Activated naive CD4-positive, alpha-beta T cell treated with anti-CD3 and anti-CD28 coated beads, Interleukin-2, amount 10 ng/mL, durations not matched to agents 7 days and 5 days (primary cell): ENCODE results near the gene TMEM63C.

Experiments
- CTCF ChIA-PET: fragments of 350-600 bp; sonication (Branson Sonifier 250); formaldehyde crosslinking; loops from one replicate; lab custom pipeline; 2021; ENCODE audit warnings: antibody characterized with exemption; lab: Charles Lee
- DNase-seq: peaks from one replicate; pipeline ENCODE4 v3.0.0-alpha.2; 2020
- H3K27ac Mint-ChIP-seq: one replicate; pipeline ENCODE4 v1.8.0; 2021; ENCODE audit warnings: mild to moderate bottlenecking, moderate library complexity, mixed read lengths
- H3K27me3 Mint-ChIP-seq: one replicate; pipeline ENCODE4 v1.8.0; 2021; ENCODE audit warnings: mild to moderate bottlenecking, mixed read lengths
- H3K36me3 Mint-ChIP-seq: one replicate; pipeline ENCODE4 v1.8.0; 2021; ENCODE audit warnings: mixed read lengths
- H3K4me1 Mint-ChIP-seq: one replicate; pipeline ENCODE4 v1.8.0; 2021; ENCODE audit warnings: mixed read lengths
- H3K4me3 Mint-ChIP-seq: one replicate; pipeline ENCODE4 v1.8.0; 2021; ENCODE audit warnings: mild to moderate bottlenecking, moderate library complexity, mixed read lengths
- H3K9me3 Mint-ChIP-seq: one replicate; pipeline ENCODE4 v1.8.0; 2021; ENCODE audit warnings: mixed read lengths

The TMEM63C gene

GRCh38 chr14:77145975-77146740 is 35.4 kb upstream of the TMEM63C start:
- Mint-ChIP-seq H3K4me1 (peaks cover 5% of the 10 kb centered on the region), H3K36me3 (no peaks in the 10 kb centered on the region), H3K4me3 (no peak overlapping the region), H3K9me3 (no peaks in the 10 kb centered on the region), H3K27me3 (peaks cover 72% of the 10 kb centered on the region), H3K27ac (no peak overlapping the region)
- DNase-seq: no peak
- CTCF ChIA-PET: interaction anchor here (0.7 to 1.1 kb wide), 3 partner anchors 11 to 435 kb away, joined by 3 to 7 read pairs (median 4); no protein-coding TSS in a partner anchor

GRCh38 chr14:77148510-77149231 is 32.9 kb upstream of the TMEM63C start:
- CTCF ChIA-PET: interaction anchor here (1.4 to 7.0 kb wide), 4 partner anchors 12 to 166 kb away, joined by 3 to 102 read pairs (median 24); no protein-coding TSS in a partner anchor
- Mint-ChIP-seq H3K27ac (no peak overlapping the region), H3K4me3 (no peak overlapping the region), H3K27me3 (peaks cover 61% of the 10 kb centered on the region), H3K4me1 (no peaks in the 10 kb centered on the region), H3K36me3 (no peaks in the 10 kb centered on the region), H3K9me3 (no peaks in the 10 kb centered on the region)
- DNase-seq: no peak

GRCh38 chr14:77151245-77151644 is 30.4 kb upstream of the TMEM63C start:
- CTCF ChIA-PET: interaction anchor here (0.8 to 7.0 kb wide), 14 partner anchors 9 to 377 kb away, joined by 3 to 102 read pairs (median 8); partner anchors contain the start of genes GSTZ1, POMT2 and ZDHHC22
- Mint-ChIP-seq H3K4me1 (no peaks in the 10 kb centered on the region), H3K4me3 (no peak overlapping the region), H3K9me3 (no peaks in the 10 kb centered on the region), H3K36me3 (no peaks in the 10 kb centered on the region), H3K27me3 (peaks cover 60% of the 10 kb centered on the region), H3K27ac (no peak overlapping the region)
- peak; percentile 26 for DNase-seq

GRCh38 chr14:77151918-77152588 is 29.5 kb upstream of the TMEM63C start:
- Mint-ChIP-seq H3K4me3 (no peak overlapping the region), H3K27ac (no peak overlapping the region), H3K9me3 (no peaks in the 10 kb centered on the region), H3K4me1 (no peaks in the 10 kb centered on the region), H3K36me3 (no peaks in the 10 kb centered on the region), H3K27me3 (peaks cover 52% of the 10 kb centered on the region)
- DNase-seq: no peak
- CTCF ChIA-PET: interaction anchor here (0.6 to 7.0 kb wide), 20 partner anchors 9 to 399 kb away, joined by 3 to 102 read pairs (median 4); partner anchors contain the start of genes GSTZ1, POMT2 and ZDHHC22

- no peak for DNase-seq
- H3K9me3 Mint-ChIP-seq: no peaks in the 10 kb centered on the region
- H3K27ac Mint-ChIP-seq: no peak overlapping the region
- H3K36me3 Mint-ChIP-seq: no peaks in the 10 kb centered on the region
- no peak overlapping the region for H3K4me3 Mint-ChIP-seq
- H3K27me3 Mint-ChIP-seq: peaks cover 51% of the 10 kb centered on the region
- CTCF ChIA-PET: interaction anchor here (1.0 to 7.0 kb wide), 8 partner anchors 11 to 161 kb away, joined by 3 to 102 read pairs (median 14); partner anchors contain the start of gene ZDHHC22
- H3K4me1 Mint-ChIP-seq: no peaks in the 10 kb centered on the region
Measured at GRCh38 chr14:77153802-77154201, 27.8 kb upstream of the TMEM63C start.

GRCh38 chr14:77154421-77154820 is 27.2 kb upstream of the TMEM63C start:
- H3K9me3 Mint-ChIP-seq: no peaks in the 10 kb centered on the region
- peaks cover 54% of the 10 kb centered on the region for H3K27me3 Mint-ChIP-seq

GRCh38 chr14:77155083-77155482 is 26.5 kb upstream of the TMEM63C start:
- CTCF ChIA-PET: interaction anchor here (0.8 to 7.0 kb wide), 4 partner anchors 15 to 159 kb away, joined by 3 to 102 read pairs (median 4); no protein-coding TSS in a partner anchor
- Mint-ChIP-seq H3K27ac (no peak overlapping the region), H3K4me1 (no peaks in the 10 kb centered on the region), H3K36me3 (no peaks in the 10 kb centered on the region), H3K27me3 (peaks cover 55% of the 10 kb centered on the region), H3K4me3 (no peak overlapping the region), H3K9me3 (no peaks in the 10 kb centered on the region)
- DNase-seq: no peak

More at GRCh38 chr14:77154421-77154820, 27.2 kb upstream of the TMEM63C start:
- Mint-ChIP-seq H3K36me3 (no peaks in the 10 kb centered on the region), H3K4me3 (no peak overlapping the region), H3K4me1 (no peaks in the 10 kb centered on the region), H3K27ac (no peak overlapping the region)
- CTCF ChIA-PET: interaction anchor here (0.8 to 7.0 kb wide), 7 partner anchors 15 to 160 kb away, joined by 3 to 102 read pairs (median 5); no protein-coding TSS in a partner anchor
- DNase-seq: no peak

- CTCF ChIA-PET: interaction anchor here (0.6 to 1.5 kb wide), 2 partner anchors 10 to 159 kb away, joined by 3 read pairs; no protein-coding TSS in a partner anchor
- H3K27ac Mint-ChIP-seq: no peak overlapping the region
- no peaks in the 10 kb centered on the region for H3K9me3 Mint-ChIP-seq
- DNase-seq: no peak
- peaks cover 58% of the 10 kb centered on the region for H3K27me3 Mint-ChIP-seq
- no peaks in the 10 kb centered on the region for H3K4me1 Mint-ChIP-seq
- no peaks in the 10 kb centered on the region for H3K36me3 Mint-ChIP-seq
- H3K4me3 Mint-ChIP-seq: no peak overlapping the region
Measured at GRCh38 chr14:77157740-77158139, 23.9 kb upstream of the TMEM63C start.

- peaks cover 56% of the 10 kb centered on the region for H3K27me3 Mint-ChIP-seq
- no peak overlapping the region for H3K4me3 Mint-ChIP-seq
- DNase-seq: no peak
- H3K4me1 Mint-ChIP-seq: no peaks in the 10 kb centered on the region
- no peak overlapping the region for H3K27ac Mint-ChIP-seq
- no peaks in the 10 kb centered on the region for H3K9me3 Mint-ChIP-seq
- CTCF ChIA-PET: interaction anchor here (0.6 to 1.5 kb wide), 2 partner anchors 9 to 158 kb away, joined by 3 read pairs; no protein-coding TSS in a partner anchor
- H3K36me3 Mint-ChIP-seq: no peaks in the 10 kb centered on the region
Measured at GRCh38 chr14:77158175-77158881, 23.3 kb upstream of the TMEM63C start.

- no peak overlapping the region for H3K4me3 Mint-ChIP-seq
- H3K27me3 Mint-ChIP-seq: peaks cover 53% of the 10 kb centered on the region
- H3K9me3 Mint-ChIP-seq: no peaks in the 10 kb centered on the region
- CTCF ChIA-PET: no interaction called here
- no peak for DNase-seq
- no peaks in the 10 kb centered on the region for H3K36me3 Mint-ChIP-seq
- H3K27ac Mint-ChIP-seq: no peak overlapping the region
- no peaks in the 10 kb centered on the region for H3K4me1 Mint-ChIP-seq
Measured at GRCh38 chr14:77158882-77159255, 22.7 kb upstream of the TMEM63C start.

- no peaks in the 10 kb centered on the region for H3K9me3 Mint-ChIP-seq
- H3K4me3 Mint-ChIP-seq: no peak overlapping the region
- H3K27ac Mint-ChIP-seq: no peak overlapping the region
- H3K4me1 Mint-ChIP-seq: no peaks in the 10 kb centered on the region
- H3K27me3 Mint-ChIP-seq: peaks cover 34% of the 10 kb centered on the region
- no peaks in the 10 kb centered on the region for H3K36me3 Mint-ChIP-seq
- no peak for DNase-seq
- CTCF ChIA-PET: no interaction called here
Measured at GRCh38 chr14:77161011-77161410, 20.6 kb upstream of the TMEM63C start.

GRCh38 chr14:77170045-77170444 is 11.6 kb upstream of the TMEM63C start:
- no peak for DNase-seq
- Mint-ChIP-seq H3K4me3 (no peak overlapping the region), H3K27ac (no peak overlapping the region), H3K27me3 (peaks cover 18% of the 10 kb centered on the region), H3K4me1 (no peaks in the 10 kb centered on the region), H3K9me3 (peaks cover 9% of the 10 kb centered on the region), H3K36me3 (no peaks in the 10 kb centered on the region)
- CTCF ChIA-PET: no interaction called here

- Mint-ChIP-seq H3K27me3 (peaks cover 30% of the 10 kb centered on the region), H3K4me3 (no peak overlapping the region), H3K27ac (no peak overlapping the region), H3K4me1 (no peaks in the 10 kb centered on the region), H3K36me3 (no peaks in the 10 kb centered on the region), H3K9me3 (peaks cover 9% of the 10 kb centered on the region)
- no peak for DNase-seq
- CTCF ChIA-PET: interaction anchor here (1.3 kb wide), 1 partner anchor 379 kb away, joined by 4 read pairs; no protein-coding TSS in a partner anchor
Measured at GRCh38 chr14:77172916-77173315, 8.7 kb upstream of the TMEM63C start.
